COLO829 (cell line): ENCODE measurements around the gene XPR1.
A peak's percentile ranks its signal among the peaks of the same experiment; 100 is the strongest.

ENCODE experiments used
- DNase-seq: peaks from one replicate; pipeline ENCODE4 v3.0.0; 2012; ENCODE audit warnings: low spot score

XPR1 gene

GRCh38 chr1:180631766-180632325, at the start of gene XPR1:
TSS of gene XPR1 (plus strand) at chr1:180632022. CDS start at chr1:180632202, 180 bp downstream.
- DNase-seq: peak; percentile 98

- no peak for DNase-seq
Observed at GRCh38 chr1:180584869-180585268, 47.0 kb upstream of the XPR1 start.

- DNase-seq: no peak
Observed at GRCh38 chr1:180585994-180586359, 45.8 kb upstream of the XPR1 start.

GRCh38 chr1:180586671-180587155, 45.1 kb upstream of the XPR1 start:
- DNase-seq: no peak

GRCh38 chr1:180588121-180588520, 43.7 kb upstream of the XPR1 start:
- no peak for DNase-seq

- no peak for DNase-seq
Observed at GRCh38 chr1:180590889-180591288, 40.9 kb upstream of the XPR1 start.

- no peak for DNase-seq
Observed at GRCh38 chr1:180593382-180593781, 38.4 kb upstream of the XPR1 start.

GRCh38 chr1:180594723-180595122, 37.1 kb upstream of the XPR1 start:
- DNase-seq: no peak

- no peak for DNase-seq
Observed at GRCh38 chr1:180595966-180596365, 35.9 kb upstream of the XPR1 start.

- no peak for DNase-seq
Observed at GRCh38 chr1:180597520-180597919, 34.3 kb upstream of the XPR1 start.

- no peak for DNase-seq
Observed at GRCh38 chr1:180598333-180598974, 33.4 kb upstream of the XPR1 start.

GRCh38 chr1:180600343-180600742, 31.5 kb upstream of the XPR1 start:
- DNase-seq: no peak

GRCh38 chr1:180601512-180601911, 30.3 kb upstream of the XPR1 start:
- DNase-seq: no peak

- no peak for DNase-seq
Observed at GRCh38 chr1:180603223-180603849, 28.5 kb upstream of the XPR1 start.

GRCh38 chr1:180603850-180604226, 28.0 kb upstream of the XPR1 start:
- DNase-seq: no peak

- no peak for DNase-seq
Observed at GRCh38 chr1:180606155-180606554, 25.7 kb upstream of the XPR1 start.

GRCh38 chr1:180609643-180610555, 21.9 kb upstream of the XPR1 start:
- DNase-seq: no peak

GRCh38 chr1:180610556-180611015, 21.2 kb upstream of the XPR1 start:
- DNase-seq: no peak

GRCh38 chr1:180611016-180611930, 20.5 kb upstream of the XPR1 start:
- peak; percentile 84 for DNase-seq

GRCh38 chr1:180612632-180613031, 19.2 kb upstream of the XPR1 start:
- no peak for DNase-seq

GRCh38 chr1:180614730-180615129, 17.1 kb upstream of the XPR1 start:
- DNase-seq: no peak
